Umbilical cord (tissue), 2 donors: Measurements from ENCODE around the gene PARM1. TPM values are rescaled to one million over a fixed set of nuclear protein-coding genes. Genes with fewer than 3 reads are reported as not detected.
A peak's percentile ranks its signal among the peaks of the same experiment; 100 is the strongest.

Source experiments
- DNase-seq: peaks from one replicate; pipeline ENCODE4 v3.0.0-alpha.2; 2015; ENCODE audit warnings: low spot score
- total RNA-seq: library from RNA; depleted of rRNA; stranded (reverse); fragments of >200 nt; gene quantifications from one replicate; pipeline ENCODE4 v1.2.3, GENCODE V29; 2014; ENCODE audit warnings: low replicate concordance; ENCODE audit not compliant: insufficient read depth

PARM1 gene
- total RNA-seq, 1 donor from 2014 or later, result 66.2 TPM

- DNase-seq, result no peak
These were observed 97.8 kb downstream of the PARM1 start for GRCh38 chr4:75030649-75031235.

- DNase-seq, result no peak
These were observed 98.9 kb downstream of the PARM1 start for GRCh38 chr4:75031775-75032174.

DNA sequence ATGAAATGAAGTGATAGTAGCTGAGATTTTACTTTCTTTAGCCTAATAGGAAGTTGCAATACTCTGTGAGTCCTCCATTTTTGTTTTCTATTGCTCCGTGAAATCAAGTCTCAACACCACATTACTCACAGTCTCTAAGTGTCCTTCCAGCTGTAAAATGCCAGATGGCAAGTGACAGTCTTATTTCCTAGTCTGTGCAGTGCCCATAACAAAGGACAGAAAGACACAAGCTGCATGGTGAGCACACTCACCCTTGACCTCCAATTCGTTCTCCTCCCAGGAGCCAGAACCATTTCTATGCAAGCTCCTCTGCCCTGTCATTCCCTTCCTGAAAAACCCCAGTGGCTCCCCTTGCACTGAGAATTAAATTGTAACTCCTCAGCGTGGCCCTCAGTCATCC is 101.6 kb downstream of the PARM1 start:
- no peak for DNase-seq

GRCh38 chr4:75035321-75035720 is 102.4 kb downstream of the PARM1 start:
- no peak for DNase-seq

GRCh38 chr4:75036046-75036830 is 103.3 kb downstream of the PARM1 start:
- no peak for DNase-seq

DNA sequence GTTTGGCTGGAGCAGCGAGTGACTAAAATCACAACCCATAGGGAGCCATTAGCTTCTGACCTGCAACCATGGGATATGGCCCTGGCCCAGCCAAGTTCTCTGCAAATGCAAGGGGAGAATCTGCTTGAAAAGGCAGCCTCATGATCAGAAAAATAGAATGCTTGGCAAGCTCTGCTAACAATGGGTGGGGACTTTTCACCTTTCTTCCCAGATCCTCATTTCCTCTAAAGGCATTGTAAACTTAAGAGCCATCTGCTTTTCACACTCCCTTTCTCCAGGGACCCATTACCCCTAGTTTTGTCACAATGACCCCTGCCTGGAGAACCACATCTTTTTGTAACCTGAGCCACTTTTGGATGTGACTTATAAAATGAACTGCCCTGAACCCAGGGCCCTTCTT is 104.3 kb downstream of the PARM1 start:
- DNase-seq, result no peak

GRCh38 chr4:75038376-75038775 is 105.5 kb downstream of the PARM1 start:
- no peak for DNase-seq

GRCh38 chr4:75040703-75041102 is 107.8 kb downstream of the PARM1 start:
- DNase-seq, result no peak

DNA sequence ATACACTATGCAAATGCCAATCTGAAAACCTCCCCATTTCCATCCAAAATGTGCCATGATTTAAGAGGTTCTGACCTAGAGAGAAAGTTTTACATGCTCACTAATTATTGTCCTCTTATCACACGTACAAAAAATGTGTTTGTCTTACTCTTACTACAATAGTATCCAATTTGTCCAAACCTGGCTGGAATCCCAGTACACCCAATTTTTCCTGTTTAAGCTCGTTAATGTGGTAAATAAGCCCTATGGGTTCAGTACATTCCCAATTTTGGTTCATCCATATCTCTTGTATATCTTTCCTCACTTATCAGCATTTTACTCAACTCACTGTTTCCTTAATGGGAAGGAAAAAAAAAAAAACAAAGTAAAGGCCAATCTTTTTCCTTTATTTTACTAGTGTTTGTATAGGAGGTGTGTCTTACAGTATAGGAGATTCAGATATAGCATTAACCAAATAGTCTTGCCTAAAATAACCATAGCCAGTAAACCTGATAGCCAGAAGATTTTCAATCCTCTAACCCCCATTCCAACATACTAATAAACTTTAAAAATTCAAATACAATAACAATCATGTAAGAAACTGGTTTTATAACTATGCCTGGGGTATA is 109.8 kb downstream of the PARM1 start:
- DNase-seq, result no peak

DNA sequence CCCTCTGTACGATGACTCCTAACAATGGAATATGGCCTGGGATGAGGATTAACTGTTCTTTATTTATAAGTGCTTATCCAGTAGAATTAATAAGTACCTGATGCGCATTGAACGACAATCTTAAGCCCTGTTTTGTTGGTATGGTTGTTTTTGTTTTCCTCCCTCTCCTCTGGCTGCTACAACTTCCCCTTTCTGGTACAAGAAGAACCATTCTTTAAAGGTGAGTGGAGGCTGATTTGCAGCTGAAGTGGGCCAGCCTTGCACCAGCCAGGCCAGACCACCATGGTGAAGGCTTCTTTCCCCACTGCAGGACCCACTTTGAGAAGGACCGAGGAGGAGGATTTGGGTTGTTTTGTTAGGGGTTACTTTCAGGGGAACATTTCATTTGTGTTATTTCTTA is 113.3 kb downstream of the PARM1 start:
- DNase-seq, result no peak

DNA sequence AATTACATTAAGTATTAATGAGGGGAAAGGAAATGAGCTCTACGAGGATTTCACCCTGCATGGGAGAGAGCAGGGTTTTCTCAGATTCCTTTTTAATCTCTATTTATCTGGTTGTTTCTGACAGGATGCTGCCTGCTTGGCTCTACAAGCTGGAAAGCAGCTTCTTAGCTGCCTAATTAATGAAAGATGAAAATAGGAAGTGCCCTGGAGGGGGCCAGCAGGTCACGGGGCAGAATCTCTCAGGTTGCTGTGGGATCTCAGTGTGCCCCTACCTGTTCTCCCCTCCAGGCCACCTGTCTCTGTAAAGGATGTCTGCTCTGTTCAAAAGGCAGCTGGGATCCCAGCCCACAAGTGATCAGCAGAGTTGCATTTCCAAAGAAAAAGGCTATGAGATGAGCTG is 113.7 kb downstream of the PARM1 start:
- DNase-seq, result no peak

DNA sequence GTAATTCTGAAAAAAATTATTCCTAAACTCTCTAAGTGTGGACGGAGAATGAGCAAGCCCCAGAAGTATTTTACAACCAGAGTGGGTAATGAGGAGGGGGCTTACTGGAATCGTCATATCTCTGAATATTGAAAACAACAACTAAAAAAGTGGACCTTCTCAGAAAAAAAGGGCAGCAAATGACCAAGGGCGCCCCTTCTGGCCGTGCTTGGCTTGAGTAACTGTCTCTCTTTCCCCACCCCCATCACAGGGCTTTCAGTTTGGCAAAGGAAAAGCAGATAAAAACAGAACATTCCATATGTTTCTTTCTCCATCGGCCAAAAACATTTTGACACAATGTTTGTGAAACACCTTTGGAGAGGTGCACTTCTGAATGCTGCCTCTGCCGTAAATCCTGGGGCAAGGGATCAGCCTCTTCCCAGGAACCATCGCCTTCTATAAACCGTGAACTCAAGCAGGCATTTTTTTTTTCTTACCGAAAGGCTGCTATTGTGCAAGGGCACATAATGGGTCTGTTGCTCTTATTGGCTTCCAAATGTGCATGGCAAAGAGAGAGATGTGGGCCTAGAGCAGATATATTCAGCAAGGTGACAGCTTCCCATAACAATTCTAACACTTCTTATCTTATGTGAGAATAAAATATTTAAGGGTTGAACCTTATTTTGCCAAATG is 115.4 kb downstream of the PARM1 start:
- DNase-seq, result no peak

GRCh38 chr4:75051431-75051830 is 118.5 kb downstream of the PARM1 start:
- DNase-seq, result no peak

GRCh38 chr4:75053352-75053751 is 120.4 kb downstream of the PARM1 start:
- no peak for DNase-seq

- DNase-seq, result peak; percentile 69
These were observed 121.2 kb downstream of the PARM1 start for GRCh38 chr4:75054078-75054477.

DNA sequence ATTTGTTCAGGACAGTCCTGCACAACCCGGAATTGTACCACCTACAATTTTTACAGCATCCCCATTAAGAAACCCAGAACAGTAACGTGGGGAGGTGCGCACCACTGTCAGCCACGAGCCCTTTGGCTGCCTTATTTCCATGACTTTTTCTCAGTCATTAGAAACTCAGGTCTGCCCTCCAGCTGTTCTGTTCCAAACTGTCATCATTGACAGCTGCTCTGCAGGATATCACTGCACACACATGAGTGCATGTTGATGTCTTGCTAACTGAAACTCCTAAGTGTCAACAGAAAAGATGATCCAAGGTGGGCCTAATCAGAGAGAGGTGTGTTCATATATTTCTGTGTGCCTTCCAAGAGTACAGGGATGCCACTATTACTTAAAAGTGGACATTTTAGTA is 123.4 kb downstream of the PARM1 start:
- no peak for DNase-seq

DNA sequence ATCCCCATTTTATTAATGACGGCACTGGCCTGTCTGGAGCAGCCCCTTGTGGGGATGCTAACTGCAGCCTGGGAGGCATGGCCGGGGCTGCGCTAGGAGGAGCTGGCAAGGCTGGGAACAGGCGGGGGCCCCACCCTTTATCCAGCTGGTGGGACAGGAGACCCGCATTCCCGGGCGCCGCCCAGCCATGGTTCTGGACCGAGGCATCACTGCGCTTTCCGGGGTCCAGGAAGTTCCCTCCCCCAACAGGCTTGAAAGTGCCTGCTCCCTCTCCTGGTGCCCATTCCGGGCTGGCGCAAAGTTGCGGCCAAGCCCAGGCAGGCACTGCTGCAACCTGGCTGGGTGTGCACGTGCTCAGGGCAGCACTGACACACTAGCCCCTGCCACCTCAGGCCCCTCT is 124.5 kb downstream of the PARM1 start:
- DNase-seq, result no peak

DNA sequence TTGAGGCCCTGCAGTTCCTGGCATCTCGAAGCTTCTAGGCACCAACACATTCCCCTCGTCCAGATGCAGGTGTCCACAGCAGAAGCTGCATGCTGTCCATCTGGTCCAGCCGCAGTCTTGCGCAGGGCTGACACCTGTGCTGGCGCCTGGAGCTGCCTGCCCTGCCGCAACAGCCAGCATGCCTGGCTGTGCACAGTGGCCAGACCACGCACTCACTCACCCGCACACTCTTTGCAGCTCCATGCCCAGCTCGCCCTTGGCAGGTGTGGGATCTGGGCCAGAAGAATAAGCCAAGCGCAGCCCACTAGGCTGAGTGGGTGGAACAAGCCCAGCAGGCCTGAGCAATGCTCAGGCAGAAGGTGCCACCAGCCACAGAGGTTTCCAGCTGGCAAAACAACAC is 125.6 kb downstream of the PARM1 start:
- DNase-seq, result no peak

DNA sequence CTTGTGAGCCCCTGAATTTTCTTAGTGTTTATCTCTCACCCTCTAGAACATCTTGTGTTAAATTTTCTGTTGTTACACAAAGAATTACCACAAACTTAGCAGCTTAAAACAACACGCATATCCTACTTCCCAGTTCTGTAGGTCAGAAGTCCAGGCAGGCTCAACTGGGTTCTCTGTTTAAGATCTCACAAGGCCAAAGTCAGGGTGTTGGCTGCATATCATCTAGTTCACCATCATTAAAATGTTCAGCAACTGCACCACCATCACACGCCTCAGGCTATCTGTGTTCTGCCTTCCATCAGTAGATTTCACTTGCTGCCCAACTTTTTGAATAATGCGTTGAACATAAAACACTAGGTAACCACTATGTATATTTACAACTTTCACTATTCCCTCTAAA is 130.5 kb downstream of the PARM1 start:
- peak; percentile 72 for DNase-seq

DNA sequence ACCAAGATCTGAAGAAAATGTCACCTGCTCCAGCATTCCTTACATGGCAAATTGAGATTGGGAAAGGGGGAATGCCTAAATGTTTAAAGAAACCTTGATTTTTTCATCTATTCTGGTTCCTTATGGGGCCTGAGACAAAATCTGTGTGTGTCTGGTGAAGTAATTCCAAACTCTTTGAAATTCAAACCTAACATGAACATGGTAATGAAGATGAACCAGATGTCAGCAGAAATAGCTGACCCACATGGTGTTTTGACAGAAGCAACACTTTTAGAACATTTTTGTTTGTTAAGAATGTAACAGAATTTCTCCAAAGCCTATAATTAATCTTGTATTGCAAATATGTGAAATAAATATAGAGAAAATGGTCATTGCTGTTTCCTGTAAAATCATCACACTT is 133.0 kb downstream of the PARM1 start:
- DNase-seq, result no peak

- no peak for DNase-seq
These were observed 136.7 kb downstream of the PARM1 start for GRCh38 chr4:75069493-75070074.

DNA sequence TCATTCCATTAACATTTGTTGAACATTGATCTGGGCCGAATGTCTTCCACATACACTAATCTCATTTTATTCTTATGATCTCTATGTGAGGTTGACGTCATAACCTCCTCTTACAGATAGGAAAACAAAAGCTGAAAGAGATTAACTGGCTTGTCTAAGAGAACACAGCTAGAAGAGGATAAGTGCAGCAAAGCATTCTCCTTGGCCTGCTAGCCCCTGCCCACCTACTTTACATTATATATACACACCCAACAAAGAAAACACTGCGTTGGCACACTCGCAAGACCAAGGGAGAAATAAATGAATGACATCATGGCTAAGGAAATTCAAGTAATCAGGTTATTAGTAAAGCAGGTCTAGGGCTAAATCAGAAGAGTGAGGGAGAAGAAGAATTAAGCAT is 138.4 kb downstream of the PARM1 start:
- DNase-seq, result peak; percentile 42
